ENCODE data around the gene CPEB1.

- TF ChIP-seq TAF1 (IDR thresholded peaks at IDR 0.05; ENCODE audit: borderline replicate concordance, insufficient read depth, low read length), result no peak
- TF ChIP-seq POLR2AphosphoS5 (IDR thresholded peaks at IDR 0.05; ENCODE audit: low read depth, low read length), result peak; percentile 1; the same call in 1 of the 2 replicates
- no peak for TF ChIP-seq REST (IDR thresholded peaks at IDR 0.05; ENCODE audit: insufficient read depth in 1 of 2, low read depth in 2 of 2, low read length in 2 of 2)
- no peak for TF ChIP-seq SIN3A (IDR thresholded peaks at IDR 0.05; ENCODE audit: borderline replicate concordance, insufficient read depth, low read length)
Measured at GRCh38 chr15:82538961-82539690, 108.0 kb downstream of the CPEB1 start.

All from PFSK-1 (cell line).